Stimulated activated CD4-positive, alpha-beta T cell treated with anti-CD3 and anti-CD28 coated beads, Interleukin-4, amount 100 ng/mL, for 1 hour (primary cell): ENCODE data around the gene TCFL5.
"Not testable (repeated sequence)": the region's sequence is repeated elsewhere in the genome, so short reads cannot be mapped to it uniquely, and the experiment has no call there.

Experiments
- DNase-seq: peaks from one replicate; pipeline ENCODE4 v3.0.0-alpha.2; 2020

Gene TCFL5

GRCh38 chr20:62879275-62880146 is 17.9 kb upstream of the TCFL5 start:
- no peak for DNase-seq

GRCh38 chr20:62878244-62879038 is 16.8 kb upstream of the TCFL5 start:
- no peak for DNase-seq

- no peak for DNase-seq
These were observed 15.5 kb upstream of the TCFL5 start for GRCh38 chr20:62876902-62877816.

GRCh38 chr20:62876501-62876901 is 14.9 kb upstream of the TCFL5 start:
- no peak for DNase-seq

GRCh38 chr20:62875419-62876361 is 14.1 kb upstream of the TCFL5 start:
- DNase-seq = no peak

- no peak for DNase-seq
These were observed 13.3 kb upstream of the TCFL5 start for GRCh38 chr20:62874964-62875344.

DNA sequence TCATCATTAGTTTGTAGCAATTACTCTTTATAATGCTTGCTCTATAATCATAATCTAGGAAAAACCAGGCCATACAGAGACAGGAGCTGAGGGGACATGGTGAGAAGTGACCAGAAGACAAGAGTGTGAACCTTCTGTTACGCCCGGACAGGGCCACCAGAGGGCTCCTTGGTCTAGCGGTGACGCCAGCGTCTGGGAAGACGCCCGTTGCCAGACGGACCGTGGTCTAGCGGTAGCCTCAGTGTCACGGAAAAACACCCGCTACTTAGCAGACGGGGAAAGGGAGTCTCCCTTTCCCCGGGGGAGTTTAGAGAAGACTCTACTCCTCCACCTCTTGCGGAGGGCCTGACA is 12.0 kb upstream of the TCFL5 start:
- DNase-seq = not testable (repeated sequence)

GRCh38 chr20:62873280-62873679 is 11.7 kb upstream of the TCFL5 start:
- no peak for DNase-seq

GRCh38 chr20:62872862-62873261 is 11.2 kb upstream of the TCFL5 start:
- no peak for DNase-seq

GRCh38 chr20:62872184-62872847 is 10.7 kb upstream of the TCFL5 start:
- DNase-seq = no peak

DNA sequence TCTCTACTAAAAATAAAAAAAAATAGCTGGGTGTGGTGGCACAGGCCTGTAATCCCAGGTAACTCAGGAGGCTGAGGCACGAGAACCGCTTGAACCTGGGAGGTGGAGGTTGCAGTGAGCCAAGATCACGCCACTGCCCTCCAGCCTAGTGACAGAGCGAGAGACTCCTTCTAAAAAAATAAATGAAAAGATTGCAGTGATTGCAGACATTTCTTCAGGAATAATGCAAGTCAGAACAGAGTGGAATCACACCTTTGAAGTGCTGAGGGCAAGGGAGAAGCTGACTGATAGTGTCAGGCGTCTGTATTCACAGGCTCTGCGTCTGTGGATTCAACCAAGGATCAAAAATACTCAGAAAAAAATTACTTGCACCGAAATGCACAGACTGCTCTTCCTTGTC is 2.6 kb upstream of the TCFL5 start:
- DNase-seq = no peak

DNA sequence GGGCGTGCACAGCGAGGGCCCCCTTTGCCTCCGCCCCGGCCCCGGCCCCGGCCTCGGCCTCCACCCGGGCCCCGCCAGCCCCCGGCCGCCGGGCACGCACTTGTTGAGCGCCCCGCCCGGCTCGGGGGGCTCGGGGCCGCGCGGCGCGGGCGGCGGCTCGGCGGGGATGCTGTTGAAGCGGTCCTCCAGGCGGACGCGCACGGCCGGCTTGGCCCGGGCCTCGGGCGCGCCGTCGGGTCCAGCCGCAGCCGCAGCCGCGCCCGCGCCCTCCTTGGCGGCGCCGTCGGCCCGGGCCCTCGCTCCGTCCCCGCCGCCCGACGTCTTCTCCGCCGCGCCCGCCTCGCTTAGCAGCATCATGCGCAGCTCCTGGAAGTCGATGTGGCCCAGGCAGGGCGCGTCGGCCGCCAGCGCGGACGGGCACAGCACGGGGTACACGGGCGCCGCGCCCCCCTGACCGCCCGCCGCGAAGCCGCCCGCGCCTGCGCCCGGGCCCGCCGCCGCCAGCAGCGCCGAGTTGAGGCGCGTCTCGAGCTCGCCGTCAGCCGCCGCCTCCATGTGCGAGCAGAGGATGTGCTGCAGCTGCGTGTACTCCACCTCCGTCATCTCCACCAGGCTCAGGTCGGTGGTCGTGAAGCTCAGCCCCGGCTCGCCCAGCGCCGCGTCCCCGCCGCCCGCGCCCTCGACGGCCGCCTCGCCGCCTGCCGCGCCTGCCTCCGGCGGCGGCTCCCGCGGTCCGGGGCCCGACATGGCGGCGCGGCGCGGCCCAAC is 514 bp downstream of the TCFL5 start:
- DNase-seq = peak; percentile 43

DNA sequence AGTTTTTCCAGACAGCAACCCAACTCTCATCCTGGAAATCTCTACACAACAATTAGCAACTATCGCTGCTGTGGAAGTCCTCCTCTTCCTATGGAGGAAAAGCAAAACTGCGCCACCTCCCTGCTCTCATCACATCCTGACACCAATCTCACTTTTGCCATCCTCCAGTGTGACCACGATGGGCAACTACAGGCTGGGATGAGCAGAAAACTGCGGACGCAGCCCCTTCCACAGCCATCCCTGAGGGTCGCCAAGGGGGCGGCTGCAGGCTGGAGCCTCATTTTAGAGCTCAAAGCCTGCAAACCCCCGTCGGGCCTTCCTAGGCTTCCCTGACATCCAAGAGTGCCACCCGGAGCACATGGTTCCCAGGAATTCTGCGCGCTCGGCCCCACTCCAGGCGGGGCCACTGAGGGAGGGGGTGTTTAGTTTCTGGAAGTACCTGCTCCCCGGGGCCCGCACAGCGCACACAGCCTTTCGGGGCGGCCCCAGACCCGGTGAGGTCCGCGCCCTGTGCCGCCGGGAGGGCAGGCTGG is 1.2 kb downstream of the TCFL5 start:
- no peak for DNase-seq

DNA sequence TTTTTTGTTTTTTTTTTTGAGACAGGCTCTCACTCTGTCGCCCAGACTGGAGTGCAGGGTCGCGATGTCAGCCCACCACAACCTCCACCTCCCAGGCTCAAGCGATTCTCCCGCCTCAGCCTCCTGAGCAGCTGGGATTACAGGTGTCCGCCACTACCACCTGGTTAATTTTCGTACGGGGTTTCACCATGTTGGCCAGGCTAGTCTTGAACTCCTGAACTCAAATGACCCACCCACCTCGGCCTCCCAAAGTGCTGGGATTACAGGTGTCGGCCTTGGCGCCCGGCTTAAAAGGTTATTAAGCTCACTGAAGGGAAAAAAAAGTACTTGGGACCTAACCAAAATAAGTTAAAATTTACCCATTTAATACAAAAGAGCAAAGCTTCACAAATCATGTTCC is 1.9 kb downstream of the TCFL5 start:
- DNase-seq = no peak

DNA sequence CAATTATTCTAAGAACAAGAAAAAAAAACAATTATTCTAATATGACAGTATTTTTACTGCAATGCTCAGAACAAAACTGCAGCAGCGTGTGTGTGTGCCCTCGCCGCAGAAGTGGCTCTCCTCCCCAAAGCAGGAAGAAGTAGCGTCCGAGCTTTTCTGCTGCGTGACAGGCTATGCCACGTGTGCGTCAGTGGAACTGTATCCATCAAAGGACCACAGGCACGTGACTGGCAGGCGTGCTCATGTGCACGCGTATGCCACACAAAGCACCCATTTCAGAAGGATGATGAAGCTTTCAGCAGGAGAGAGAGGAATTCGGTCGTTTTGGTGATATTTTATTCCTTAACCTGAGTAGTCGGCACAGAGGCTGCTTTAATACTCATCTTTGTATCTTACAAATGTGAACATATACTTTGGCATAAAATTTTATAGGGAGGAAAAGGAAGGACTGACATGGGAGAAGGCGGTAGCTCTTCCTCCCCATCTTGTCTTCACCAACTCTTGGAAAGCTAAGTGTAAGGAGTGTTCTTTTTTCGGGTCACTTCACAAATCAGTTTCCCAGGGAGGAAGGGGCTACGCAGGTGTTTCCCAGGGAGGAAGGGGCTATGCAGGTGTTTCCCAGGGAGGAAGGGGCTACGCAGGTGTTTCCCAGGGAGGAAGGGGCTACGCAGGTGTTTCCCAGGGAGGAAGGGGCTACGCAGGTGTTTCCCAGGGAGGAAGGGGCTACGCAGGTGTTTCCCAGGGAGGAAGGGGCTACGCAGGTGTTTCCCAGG is 3.4 kb downstream of the TCFL5 start:
- DNase-seq = no peak

- DNase-seq = no peak
These were observed 4.5 kb downstream of the TCFL5 start for GRCh38 chr20:62856931-62857619.

GRCh38 chr20:62855120-62855519 is 6.5 kb downstream of the TCFL5 start:
- DNase-seq = no peak

- DNase-seq = no peak
These were observed 7.5 kb downstream of the TCFL5 start for GRCh38 chr20:62854121-62854520.

GRCh38 chr20:62853304-62853703 is 8.3 kb downstream of the TCFL5 start:
- DNase-seq = not testable (repeated sequence)
